BLaER1 (cell line): ENCODE data around the gene LUC7L2.

Experiments
- H3K27ac ChIP-seq: shearing (Covaris generic); formaldehyde crosslinking; 2 replicates; pipeline ENCODE4 v1.8.1; 2022
- H3K27me3 ChIP-seq: shearing (Covaris generic); formaldehyde crosslinking; 2 replicates; pipeline ENCODE4 v1.8.1; 2022
- H3K36me3 ChIP-seq: shearing (Covaris generic); formaldehyde crosslinking; 2 replicates; pipeline ENCODE4 v1.8.1; 2022
- H3K4me1 ChIP-seq: shearing (Covaris generic); formaldehyde crosslinking; 2 replicates; pipeline ENCODE4 v1.8.1; 2022
- H3K4me2 ChIP-seq: shearing (Covaris generic); formaldehyde crosslinking; 2 replicates; pipeline ENCODE4 v1.8.1; 2022
- H3K4me3 ChIP-seq: shearing (Covaris generic); formaldehyde crosslinking; 2 replicates; pipeline ENCODE4 v1.8.1; 2022
- H3K9ac ChIP-seq: shearing (Covaris generic); formaldehyde crosslinking; 2 replicates; pipeline ENCODE4 v1.8.1; 2022
- H3K9me3 ChIP-seq: shearing (Covaris generic); formaldehyde crosslinking; 2 replicates; pipeline ENCODE4 v1.8.1; 2022
- H4K20me1 ChIP-seq: shearing (Covaris generic); formaldehyde crosslinking; 2 replicates; pipeline ENCODE4 v1.8.1; 2022
- Cebpa-rat ChIP-seq: shearing (Covaris generic); IDR thresholded peaks from 2 replicates; pipeline ENCODE4 v1.8.1; 2022

The LUC7L2 gene

DNA sequence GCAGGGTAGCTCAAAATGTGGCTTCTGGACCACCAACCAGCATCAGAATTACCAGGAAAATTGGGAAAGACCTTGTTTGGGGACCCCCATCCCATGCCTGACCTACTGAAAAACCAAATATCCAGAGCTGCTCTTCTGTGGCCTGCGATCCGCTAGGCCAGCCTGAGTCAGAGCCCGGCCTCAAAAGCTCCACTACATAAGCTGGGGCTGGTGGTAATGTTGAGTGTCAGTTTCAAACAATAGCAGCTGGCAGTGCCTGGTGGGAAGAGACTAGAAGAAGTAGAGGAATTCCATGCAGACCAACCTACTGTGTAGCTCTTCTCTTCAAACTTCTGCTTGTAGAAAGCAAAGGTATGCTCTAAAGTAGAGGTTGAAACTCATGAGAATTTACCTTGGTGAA lies 71.8 kb downstream of the LUC7L2 start:
- H3K27ac ChIP-seq, result no peak overlapping the region

DNA sequence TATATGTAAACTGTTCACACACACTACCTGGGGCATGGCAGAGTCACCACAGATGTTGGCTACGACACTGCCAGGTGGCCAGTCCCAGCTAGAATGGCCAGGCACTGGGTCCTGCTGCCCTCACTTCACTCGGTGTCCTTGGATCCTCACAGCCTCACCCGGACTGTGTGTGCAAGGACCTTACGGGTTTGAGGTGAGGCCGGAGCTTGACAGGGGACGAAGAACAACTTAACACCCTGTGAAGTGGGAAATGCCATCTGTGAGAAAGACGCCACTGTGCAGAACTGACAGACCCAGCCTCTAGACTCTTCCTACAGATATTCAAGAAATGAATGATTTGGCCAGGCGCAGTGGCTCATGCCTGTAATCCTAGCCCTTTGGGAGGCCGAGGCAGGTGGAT lies 77.1 kb downstream of the LUC7L2 start:
- no peak overlapping the region for H3K9ac ChIP-seq
- H3K9me3 ChIP-seq, result no peaks in the 10 kb centered on the region
- H3K36me3 ChIP-seq, result peaks cover 28% of the 10 kb centered on the region
- no peak for TF ChIP-seq Cebpa-rat
- no peaks in the 10 kb centered on the region for H3K27me3 ChIP-seq
- no peak overlapping the region for H3K27ac ChIP-seq
- H3K4me2 ChIP-seq, result no peak overlapping the region
- no peak overlapping the region for H3K4me3 ChIP-seq
- peaks cover 8% of the 10 kb centered on the region for H3K4me1 ChIP-seq
- no peaks in the 10 kb centered on the region for H4K20me1 ChIP-seq

More for the DNA sequence above, 71.8 kb downstream of the LUC7L2 start:
- no peaks in the 10 kb centered on the region for H3K9me3 ChIP-seq
- H3K9ac ChIP-seq, result no peak overlapping the region
- H3K4me3 ChIP-seq, result no peak overlapping the region
- H3K4me1 ChIP-seq, result peaks cover 8% of the 10 kb centered on the region
- H3K4me2 ChIP-seq, result no peak overlapping the region
- H3K27me3 ChIP-seq, result no peaks in the 10 kb centered on the region
- peaks cover 37% of the 10 kb centered on the region for H3K36me3 ChIP-seq
- H4K20me1 ChIP-seq, result peaks cover 6% of the 10 kb centered on the region; the same call in 1 of the 2 replicates
- no peak for TF ChIP-seq Cebpa-rat

DNA sequence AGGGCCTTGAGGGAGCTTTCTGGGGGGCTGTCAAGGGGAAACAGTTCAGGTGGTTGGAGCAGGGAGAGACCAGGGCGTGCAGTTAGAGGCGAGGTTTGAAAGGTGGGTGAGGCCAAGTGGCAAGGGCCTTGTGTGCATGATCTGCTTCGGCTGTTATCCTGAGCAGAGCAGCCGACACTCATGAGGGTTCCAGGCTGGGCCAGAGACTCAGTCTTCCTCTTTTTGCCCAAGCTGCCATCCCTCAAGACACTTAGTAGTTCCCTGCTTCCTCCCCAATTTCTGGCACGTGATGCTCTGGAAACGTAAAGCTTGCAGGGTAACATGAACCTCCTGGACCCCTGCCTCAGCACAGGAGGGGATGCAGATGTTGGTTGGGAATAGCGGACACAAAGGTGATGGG lies 79.7 kb downstream of the LUC7L2 start:
- H3K4me1 ChIP-seq, result peaks cover under 1% of the 10 kb centered on the region
- no peak overlapping the region for H3K4me2 ChIP-seq
- TF ChIP-seq Cebpa-rat, result no peak
- H3K9ac ChIP-seq, result no peak overlapping the region
- no peak overlapping the region for H3K4me3 ChIP-seq
- no peaks in the 10 kb centered on the region for H4K20me1 ChIP-seq
- no peaks in the 10 kb centered on the region for H3K9me3 ChIP-seq
- no peaks in the 10 kb centered on the region for H3K27me3 ChIP-seq
- peaks cover 12% of the 10 kb centered on the region for H3K36me3 ChIP-seq
- H3K27ac ChIP-seq, result no peak overlapping the region

DNA sequence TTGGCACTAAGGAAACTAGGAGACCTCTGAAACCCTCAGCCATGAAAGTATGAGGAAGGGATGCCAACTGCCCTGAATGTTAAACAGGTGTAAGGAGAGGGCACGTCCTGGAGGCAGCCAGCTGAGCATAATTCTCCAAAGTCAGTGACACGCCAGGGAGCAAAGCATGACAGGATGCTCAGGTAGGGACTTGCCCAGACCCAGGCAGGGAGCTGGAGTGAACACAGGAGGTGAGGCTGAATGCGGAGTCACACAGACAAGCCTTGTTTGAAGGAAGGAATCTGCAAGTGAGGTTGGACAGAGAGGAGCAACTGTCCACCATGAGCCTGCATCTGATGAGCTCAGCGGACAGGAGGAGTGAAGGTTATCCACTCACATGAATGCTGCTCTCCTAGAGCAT lies 82.3 kb downstream of the LUC7L2 start:
- Histone ChIP-seq H3K9me3 (no peaks in the 10 kb centered on the region), H3K4me2 (no peak overlapping the region), H4K20me1 (no peaks in the 10 kb centered on the region), H3K27me3 (no peaks in the 10 kb centered on the region), H3K36me3 (peaks cover 1% of the 10 kb centered on the region; the same call in 1 of the 2 replicates), H3K27ac (no peak overlapping the region), H3K9ac (no peak overlapping the region), H3K4me3 (no peak overlapping the region), H3K4me1 (no peaks in the 10 kb centered on the region)
- TF ChIP-seq Cebpa-rat, result no peak

DNA sequence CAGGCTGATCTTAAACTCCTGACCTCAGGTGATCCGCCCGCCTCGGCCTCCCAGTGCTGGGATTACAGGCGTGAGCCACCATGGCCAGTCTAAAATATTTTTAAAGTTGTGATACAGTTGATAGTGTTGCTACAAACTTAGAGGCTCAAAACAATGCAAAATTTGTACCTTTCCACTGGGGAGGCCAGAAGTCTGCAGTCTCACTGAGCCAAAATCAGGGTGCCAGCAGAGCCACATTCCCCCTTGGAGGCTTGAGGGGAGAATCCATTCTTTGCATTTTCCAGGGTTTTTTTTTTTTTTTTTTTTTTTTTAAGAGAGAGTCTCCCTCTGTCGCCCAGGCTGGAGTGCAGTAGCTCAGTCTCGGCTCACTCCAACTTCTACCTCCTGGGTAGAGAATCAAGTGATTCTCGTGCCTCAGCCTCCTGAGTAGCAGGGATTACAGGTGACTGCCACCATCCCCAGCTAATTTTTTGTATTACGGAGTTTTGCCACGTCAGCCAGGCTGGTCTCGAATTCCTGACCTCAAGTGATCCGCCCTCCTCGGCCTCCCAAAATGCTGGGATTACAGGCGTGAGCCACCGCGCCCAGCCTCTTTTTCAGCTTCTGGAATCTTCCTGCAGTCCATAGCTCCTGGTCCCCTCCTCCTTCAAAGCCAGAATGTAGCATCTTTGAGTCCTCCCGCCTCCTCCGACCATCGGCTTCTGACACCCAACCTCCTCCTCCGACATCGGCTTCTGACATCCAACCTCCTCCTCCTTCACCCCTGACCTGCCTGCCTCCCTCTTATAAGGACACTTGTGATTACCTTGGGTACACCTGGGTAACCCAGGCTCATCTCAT lies 86.6 kb downstream of the LUC7L2 start:
- no peaks in the 10 kb centered on the region for H3K36me3 ChIP-seq
- no peaks in the 10 kb centered on the region for H3K4me1 ChIP-seq
- H3K9ac ChIP-seq, result no peak overlapping the region
- no peaks in the 10 kb centered on the region for H3K27me3 ChIP-seq
- TF ChIP-seq Cebpa-rat, result no peak
- H3K4me3 ChIP-seq, result no peak overlapping the region
- H4K20me1 ChIP-seq, result no peaks in the 10 kb centered on the region
- no peak overlapping the region for H3K27ac ChIP-seq
- no peaks in the 10 kb centered on the region for H3K9me3 ChIP-seq
- no peak overlapping the region for H3K4me2 ChIP-seq

DNA sequence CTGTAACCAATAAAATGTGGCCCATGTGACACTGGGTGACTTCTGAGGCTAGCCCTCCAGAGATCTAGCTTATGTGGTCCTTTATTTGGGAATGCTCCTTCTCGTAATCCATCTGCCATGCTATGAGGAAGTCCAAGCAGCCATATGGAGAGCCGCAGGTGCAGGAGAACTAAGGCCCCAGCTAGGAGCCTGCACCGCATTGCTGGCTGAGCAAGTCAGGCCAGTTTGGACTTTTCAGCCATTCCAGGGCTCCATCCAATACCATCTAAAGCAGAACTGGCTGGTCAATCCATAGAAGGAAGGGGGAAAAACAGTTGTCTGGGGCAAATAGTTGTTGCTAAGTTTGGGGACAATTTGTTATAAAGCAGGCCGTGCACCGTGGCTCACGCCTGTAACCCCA lies 91.2 kb downstream of the LUC7L2 start:
- Histone ChIP-seq H3K9me3 (no peaks in the 10 kb centered on the region), H3K9ac (no peak overlapping the region), H3K36me3 (no peaks in the 10 kb centered on the region), H3K27me3 (no peaks in the 10 kb centered on the region), H4K20me1 (no peaks in the 10 kb centered on the region), H3K27ac (no peak overlapping the region), H3K4me2 (no peak overlapping the region), H3K4me3 (no peak overlapping the region), H3K4me1 (no peaks in the 10 kb centered on the region)
- TF ChIP-seq Cebpa-rat, result no peak

DNA sequence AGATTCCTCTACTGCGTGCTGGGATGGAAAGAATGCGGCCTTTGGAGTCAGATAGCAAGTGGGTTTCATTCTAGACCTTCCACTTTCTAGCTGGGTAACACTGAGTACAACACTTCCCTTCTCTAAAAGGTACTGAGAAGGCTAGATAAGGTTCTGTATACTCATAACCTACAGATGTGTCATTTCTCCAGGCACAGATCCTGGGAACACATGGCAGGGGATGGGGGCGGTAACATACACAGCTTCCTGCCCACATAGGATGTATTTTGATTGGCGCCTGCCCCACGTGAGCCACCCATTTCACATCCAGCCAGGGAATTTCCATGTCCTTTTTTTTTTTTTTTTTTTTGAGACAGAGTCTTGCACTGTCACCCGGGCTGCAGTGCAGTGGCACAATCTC lies 91.9 kb downstream of the LUC7L2 start:
- no peak overlapping the region for H3K27ac ChIP-seq
- no peaks in the 10 kb centered on the region for H3K9me3 ChIP-seq
- no peaks in the 10 kb centered on the region for H3K27me3 ChIP-seq
- no peak overlapping the region for H3K9ac ChIP-seq
- no peak overlapping the region for H3K4me3 ChIP-seq
- no peaks in the 10 kb centered on the region for H4K20me1 ChIP-seq
- H3K4me2 ChIP-seq, result no peak overlapping the region
- no peak for TF ChIP-seq Cebpa-rat
- H3K36me3 ChIP-seq, result no peaks in the 10 kb centered on the region
- no peaks in the 10 kb centered on the region for H3K4me1 ChIP-seq

DNA sequence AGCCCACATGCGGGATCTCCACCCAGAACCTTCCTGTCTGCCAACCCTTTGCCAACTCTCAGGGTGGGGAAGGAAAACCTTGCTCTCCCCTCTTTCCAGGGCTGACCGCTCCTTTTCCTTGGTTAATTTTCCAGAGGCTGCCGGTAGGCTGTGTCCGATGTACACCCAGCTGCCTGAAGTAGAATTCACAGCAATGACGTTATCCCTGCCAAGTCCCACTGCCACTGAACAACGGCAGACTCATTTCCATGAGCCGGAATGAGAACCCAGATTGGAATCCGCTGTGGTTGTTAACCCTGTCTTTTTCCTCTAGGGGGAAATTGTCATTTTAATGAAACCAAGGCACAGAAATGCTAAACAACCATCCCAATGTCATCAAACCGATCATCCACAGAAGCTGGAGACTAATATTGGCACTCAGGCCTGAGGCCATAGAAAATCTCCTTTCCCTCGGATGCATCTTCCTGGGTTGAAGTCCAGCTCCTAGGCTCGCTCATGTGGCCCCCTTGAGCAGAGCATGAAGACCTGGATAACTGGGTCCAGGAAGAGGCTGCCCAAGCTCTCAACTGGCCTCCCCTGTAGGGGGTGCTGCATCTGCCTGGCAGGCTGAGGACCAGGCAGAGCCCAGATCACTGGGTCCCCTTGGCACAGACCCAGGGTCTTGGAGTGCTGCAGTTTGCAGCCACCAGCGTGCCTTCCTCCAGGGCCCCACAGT lies 93.4 kb downstream of the LUC7L2 start:
- H3K27me3 ChIP-seq, result no peaks in the 10 kb centered on the region
- H3K27ac ChIP-seq, result no peak overlapping the region
- H3K4me1 ChIP-seq, result no peaks in the 10 kb centered on the region
- H3K4me3 ChIP-seq, result no peak overlapping the region
- no peak for TF ChIP-seq Cebpa-rat
- no peaks in the 10 kb centered on the region for H3K36me3 ChIP-seq
- H3K4me2 ChIP-seq, result no peak overlapping the region
- H4K20me1 ChIP-seq, result no peaks in the 10 kb centered on the region
- no peak overlapping the region for H3K9ac ChIP-seq
- H3K9me3 ChIP-seq, result no peaks in the 10 kb centered on the region

DNA sequence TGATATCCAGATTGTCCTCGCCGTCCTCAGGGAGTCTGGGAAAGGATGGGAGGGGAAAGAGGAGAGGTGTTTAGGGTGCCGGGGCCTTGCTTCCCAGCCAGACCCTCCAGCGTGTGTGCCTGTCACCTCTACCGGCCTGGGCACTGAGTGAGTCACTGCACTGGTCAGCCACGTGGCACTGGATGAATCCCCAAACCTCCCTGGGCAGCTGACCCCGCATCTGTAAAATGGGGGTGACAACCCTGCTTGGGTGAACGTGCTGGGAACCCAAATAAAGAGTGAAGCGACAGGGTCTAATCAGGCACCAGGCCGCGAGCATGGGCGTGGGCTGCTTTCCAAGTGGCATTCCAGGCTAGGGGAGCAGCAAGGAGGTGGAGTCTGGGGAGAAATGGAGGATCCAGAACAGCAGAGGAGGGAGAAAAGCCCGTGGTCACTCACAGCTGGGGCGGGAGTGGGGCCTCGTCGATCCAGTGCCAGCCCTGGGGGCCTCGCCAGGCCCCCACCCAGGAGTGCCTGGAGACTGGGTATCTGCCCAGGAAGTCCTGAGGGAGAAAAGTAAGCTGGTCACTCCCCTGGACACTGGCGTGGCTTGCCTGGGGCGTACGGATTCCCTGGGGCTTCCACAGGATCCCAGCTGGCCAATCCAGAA lies 94.1 kb downstream of the LUC7L2 start:
- no peaks in the 10 kb centered on the region for H4K20me1 ChIP-seq
- no peak for TF ChIP-seq Cebpa-rat
- no peaks in the 10 kb centered on the region for H3K27me3 ChIP-seq
- no peak overlapping the region for H3K9ac ChIP-seq
- H3K27ac ChIP-seq, result no peak overlapping the region
- H3K4me3 ChIP-seq, result no peak overlapping the region
- no peaks in the 10 kb centered on the region for H3K9me3 ChIP-seq
- H3K36me3 ChIP-seq, result no peaks in the 10 kb centered on the region
- H3K4me2 ChIP-seq, result no peak overlapping the region
- no peaks in the 10 kb centered on the region for H3K4me1 ChIP-seq

DNA sequence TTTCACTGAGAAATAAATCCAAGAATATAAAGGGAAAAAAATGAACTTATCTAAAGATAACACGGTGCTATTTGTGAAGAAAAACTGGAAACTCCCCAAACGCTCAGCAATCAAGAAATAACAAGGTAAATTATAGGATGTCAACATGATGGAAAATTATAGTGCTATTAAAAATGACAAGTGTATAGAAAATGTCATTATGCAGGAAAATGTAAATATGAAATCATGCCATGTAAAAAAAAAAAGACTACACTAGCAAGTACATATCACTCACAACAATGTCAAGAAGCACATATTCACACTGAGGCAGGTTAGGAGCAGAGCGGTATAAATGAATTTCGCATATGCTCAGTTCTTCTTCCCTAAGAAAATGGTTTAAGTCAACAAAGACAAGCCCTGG lies 96.1 kb downstream of the LUC7L2 start:
- Histone ChIP-seq H3K4me3 (no peak overlapping the region), H3K9me3 (no peaks in the 10 kb centered on the region), H3K4me2 (no peak overlapping the region), H3K9ac (no peak overlapping the region), H4K20me1 (no peaks in the 10 kb centered on the region), H3K4me1 (no peaks in the 10 kb centered on the region), H3K27ac (no peak overlapping the region), H3K27me3 (no peaks in the 10 kb centered on the region), H3K36me3 (no peaks in the 10 kb centered on the region)
- TF ChIP-seq Cebpa-rat, result no peak
